ENCODE results near the gene PLCXD3. TPM values are rescaled to one million over a fixed set of nuclear protein-coding genes. Genes with fewer than 3 reads are reported as not detected.

The PLCXD3 gene
- total RNA-seq, 3 donors from 2014 or later: 0.29 to 1.6 (median 1.2) TPM

DNA sequence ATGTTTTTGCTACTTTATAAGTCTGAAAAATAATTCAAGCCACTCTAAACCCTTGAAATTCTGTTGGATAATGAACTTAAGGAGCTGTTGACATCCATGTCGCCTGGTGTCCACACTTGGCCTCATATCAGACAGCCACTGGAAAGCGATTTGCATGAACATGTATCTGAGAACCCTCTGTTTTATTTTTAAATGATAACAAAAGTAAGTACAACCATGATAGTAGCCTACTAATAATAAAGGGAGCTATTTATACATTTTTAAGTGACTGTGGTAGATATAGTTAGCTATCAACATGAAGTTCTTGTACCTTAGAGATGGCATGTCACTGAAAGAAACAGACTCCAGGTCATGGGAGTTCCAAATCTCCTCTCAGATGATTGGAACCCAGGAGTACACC is 53.3 kb downstream of the PLCXD3 start:
- no peak for ATAC-seq
- H3K36me3 ChIP-seq (ENCODE audit: low read depth): no peaks in the 10 kb centered on the region
- H3K4me3 ChIP-seq: no peak overlapping the region
- intact Hi-C loops (cut with DNase I, micrococcal nuclease): no loop called here
- H3K9me3 ChIP-seq: no peaks in the 10 kb centered on the region
- no peak for TF ChIP-seq CTCF (IDR thresholded peaks at IDR 0.05)
- DNase-seq: no peak
- no peaks in the 10 kb centered on the region for H3K4me1 ChIP-seq (ENCODE audit: low read depth)

GRCh38 chr5:41452506-41452905 is 57.9 kb downstream of the PLCXD3 start:
- H3K4me3 ChIP-seq: no peak overlapping the region
- intact Hi-C loops (cut with DNase I, micrococcal nuclease): no loop called here
- TF ChIP-seq CTCF (IDR thresholded peaks at IDR 0.05): no peak
- H3K9me3 ChIP-seq: no peaks in the 10 kb centered on the region
- H3K4me1 ChIP-seq (ENCODE audit: low read depth): no peaks in the 10 kb centered on the region
- DNase-seq (no peak), ATAC-seq (no peak)
- no peaks in the 10 kb centered on the region for H3K36me3 ChIP-seq (ENCODE audit: low read depth)

DNA sequence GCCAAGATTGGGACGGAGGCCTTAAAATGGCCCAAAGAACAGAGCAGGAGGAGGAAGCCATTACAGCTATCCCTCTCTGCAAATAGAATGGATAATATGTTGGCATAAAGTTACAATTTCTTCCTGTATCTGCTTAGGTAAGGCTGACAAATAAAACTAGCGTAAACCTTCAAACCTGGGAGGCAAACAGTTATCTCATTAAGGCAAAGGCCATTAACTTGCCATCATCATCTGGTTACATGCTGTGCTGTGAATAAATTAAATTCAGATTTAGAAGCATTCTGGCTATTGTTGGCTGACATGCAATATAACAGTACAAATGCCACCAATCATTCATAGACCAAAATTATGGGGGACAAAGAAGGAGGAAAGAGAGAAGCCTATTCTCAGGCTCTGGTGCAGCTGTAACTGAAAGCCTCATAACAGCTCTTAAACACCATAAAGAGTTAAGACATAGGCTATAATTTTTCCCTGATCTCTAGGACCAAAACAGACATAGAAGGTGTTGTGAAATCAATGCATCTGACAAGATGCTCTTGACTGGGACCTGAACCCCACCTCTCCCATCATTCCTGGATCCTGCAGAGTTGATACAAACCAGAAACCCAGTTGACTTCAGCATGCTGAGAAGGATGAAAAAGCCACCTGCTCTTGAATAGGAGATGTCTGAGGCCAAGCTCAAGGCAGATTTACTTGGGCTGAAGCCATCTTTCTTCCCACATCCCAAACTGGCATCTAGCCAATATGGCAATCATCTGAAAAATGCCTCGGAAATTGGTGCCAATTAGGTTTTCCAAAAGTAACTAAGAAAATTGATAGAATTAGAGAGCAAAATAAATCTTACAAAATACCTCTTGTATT is 62.5 kb downstream of the PLCXD3 start:
- no peak overlapping the region for H3K4me3 ChIP-seq
- H3K36me3 ChIP-seq (ENCODE audit: low read depth): no peaks in the 10 kb centered on the region
- ATAC-seq: no peak

GRCh38 chr5:41445937-41446563 is 64.4 kb downstream of the PLCXD3 start:
- Histone ChIP-seq H3K4me3 (no peak overlapping the region), H3K36me3 (ENCODE audit: low read depth) (no peaks in the 10 kb centered on the region), H3K4me1 (ENCODE audit: low read depth) (no peaks in the 10 kb centered on the region), H3K9me3 (no peaks in the 10 kb centered on the region)
- DNase-seq (peak in 1 of 3 donors; percentile 8), ATAC-seq (no peak)
- TF ChIP-seq CTCF (IDR thresholded peaks at IDR 0.05): no peak
- intact Hi-C loops (cut with DNase I, micrococcal nuclease): no loop called here

More for the DNA sequence above, 62.5 kb downstream of the PLCXD3 start:
- DNase-seq: no peak
- no peak for TF ChIP-seq CTCF (IDR thresholded peaks at IDR 0.05)
- H3K9me3 ChIP-seq: no peaks in the 10 kb centered on the region
- intact Hi-C loops (cut with DNase I, micrococcal nuclease): no loop called here
- no peaks in the 10 kb centered on the region for H3K4me1 ChIP-seq (ENCODE audit: low read depth)

- DNase-seq: no peak
- Histone ChIP-seq H3K36me3 (ENCODE audit: low read depth) (no peaks in the 10 kb centered on the region), H3K4me3 (no peak overlapping the region), H3K9me3 (no peaks in the 10 kb centered on the region), H3K4me1 (ENCODE audit: low read depth) (no peaks in the 10 kb centered on the region)
- no peak for ATAC-seq
- no peak for TF ChIP-seq CTCF (IDR thresholded peaks at IDR 0.05)
- intact Hi-C loops (cut with DNase I, micrococcal nuclease): no loop called here
Observed at GRCh38 chr5:41435276-41435675, 75.1 kb downstream of the PLCXD3 start.
